Neural cell (in vitro differentiated cells): Measurements from ENCODE around the gene ETAA1. TPM values are rescaled to one million over a fixed set of nuclear protein-coding genes. Genes with fewer than 3 reads are reported as not detected.

ENCODE experiments used
- H2AFZ ChIP-seq: fragments of 200-600, 300-800 bp; sonication (generic), shearing (Covaris generic); 2 replicates; pipeline ENCODE4 v1.6.0; 2014; ENCODE audit warnings: low read depth, mild to moderate bottlenecking, antibody characterized with exemption, low read length, moderate library complexity
- H3F3A ChIP-seq: fragments of 200-600 bp; shearing (Covaris generic); 2 replicates; pipeline ENCODE4 v1.6.1; 2016; ENCODE audit warnings: mild to moderate bottlenecking, moderate library complexity, mixed read lengths, antibody characterized with exemption, low read length; ENCODE audit not compliant: insufficient read depth, poor library complexity, severe bottlenecking
- H3K27ac ChIP-seq: fragments of 200-600, 300-800 bp; sonication (generic), shearing (Covaris generic); 2 replicates; pipeline ENCODE4 v1.5.1; 2014; ENCODE audit warnings: mild to moderate bottlenecking, low read length, moderate library complexity
- H3K27me3 ChIP-seq: fragments of 300-800, 200-600 bp; sonication (generic), shearing (Covaris generic); 2 replicates; pipeline ENCODE4 v1.6.0; 2014; ENCODE audit warnings: mild to moderate bottlenecking, low read depth, low read length, moderate library complexity; ENCODE audit not compliant: insufficient read depth
- H3K36me3 ChIP-seq: fragments of 300-800, 200-600 bp; sonication (generic), shearing (Covaris generic); 2 replicates; pipeline ENCODE4 v1.5.1; 2014; ENCODE audit warnings: mild to moderate bottlenecking, antibody characterized with exemption, low read length, moderate library complexity; ENCODE audit not compliant: insufficient read depth
- H3K4me2 ChIP-seq: fragments of 300-800, 200-600 bp; sonication (generic), shearing (Covaris generic); 2 replicates; pipeline ENCODE4 v1.6.0; 2014; ENCODE audit warnings: mild to moderate bottlenecking, low read length
- H3K4me3 ChIP-seq: fragments of 300-800, 200-600 bp; sonication (generic), shearing (Covaris generic); 2 replicates; pipeline ENCODE4 v1.5.1; 2014; ENCODE audit warnings: mild to moderate bottlenecking, low read length, moderate library complexity
- H3K79me2 ChIP-seq: fragments of 200-600 bp; shearing (Covaris generic); replicated peaks from 2 replicates; pipeline ENCODE4 v1.6.0; 2014; ENCODE audit warnings: mild to moderate bottlenecking, low read length, moderate library complexity; ENCODE audit not compliant: insufficient read depth
- H3K9ac ChIP-seq: fragments of 300-800, 200-600 bp; sonication (generic), shearing (Covaris generic); 2 replicates; pipeline ENCODE4 v1.6.1; 2016; ENCODE audit warnings: mild to moderate bottlenecking, low read length, mixed read lengths
- H3K9me2 ChIP-seq: fragments of 200-600 bp; shearing (Covaris generic); 2 replicates; pipeline ENCODE4 v1.6.1; 2016; ENCODE audit warnings: mild to moderate bottlenecking, low read length, mixed read lengths; ENCODE audit not compliant: insufficient read depth
- H3K9me3 ChIP-seq: fragments of 200-600, 300-800 bp; sonication (generic), shearing (Covaris generic); 2 replicates; pipeline ENCODE4 v1.6.1; 2016; ENCODE audit warnings: mild to moderate bottlenecking, mixed run types, low read length, moderate library complexity, mixed read lengths
- H4K20me1 ChIP-seq: fragments of 200-600 bp; shearing (Covaris generic); 2 replicates; pipeline ENCODE4 v1.6.1; 2016; ENCODE audit warnings: mild to moderate bottlenecking, mixed run types; ENCODE audit not compliant: insufficient read depth
- CTCF ChIP-seq: fragments of 450-650 bp; IDR thresholded peaks from 2 replicates; pipeline ENCODE4 v1.5.1; 2014; ENCODE audit warnings: antibody characterized with exemption, mild to moderate bottlenecking, moderate library complexity; ENCODE audit not compliant: poor library complexity, severe bottlenecking
- EP300 ChIP-seq: fragments of 450-650 bp; conservative IDR thresholded peaks from 2 replicates; pipeline ENCODE4 v1.6.1; 2014; ENCODE audit warnings: antibody characterized with exemption, mild to moderate bottlenecking, moderate library complexity; ENCODE audit not compliant: poor library complexity, severe bottlenecking
- EZH2 ChIP-seq: fragments of 200-600, 300-800 bp; shearing (Covaris generic), sonication (generic); IDR thresholded peaks from 2 replicates; pipeline ENCODE4 v1.6.1; 2014; ENCODE audit warnings: antibody characterized with exemption, low read length, borderline replicate concordance, mild to moderate bottlenecking; ENCODE audit not compliant: insufficient read depth, poor library complexity, severe bottlenecking
- MXI1 ChIP-seq: fragments of 450-650 bp; conservative IDR thresholded peaks from 2 replicates; pipeline ENCODE4 v1.6.1; 2014; ENCODE audit warnings: antibody characterized with exemption, mild to moderate bottlenecking; ENCODE audit not compliant: poor library complexity, severe bottlenecking
- POLR2AphosphoS5 ChIP-seq: IDR thresholded peaks from 2 replicates; pipeline ENCODE4 v1.6.1; 2012
- RAD21 ChIP-seq: fragments of 450-650 bp; conservative IDR thresholded peaks from 2 replicates; pipeline ENCODE4 v1.6.1; 2014; ENCODE audit warnings: antibody characterized with exemption, mild to moderate bottlenecking, moderate library complexity
- REST ChIP-seq: IDR thresholded peaks from 2 replicates; pipeline ENCODE4 v1.6.1; 2012; ENCODE audit warnings: borderline replicate concordance
- SMC3 ChIP-seq: fragments of 450-650 bp; conservative IDR thresholded peaks from 2 replicates; pipeline ENCODE4 v1.6.1; 2014; ENCODE audit warnings: antibody characterized with exemption, mild to moderate bottlenecking, moderate library complexity; ENCODE audit not compliant: poor library complexity
- TAF1 ChIP-seq: IDR thresholded peaks from 2 replicates; pipeline ENCODE4 v1.6.1; 2012; ENCODE audit warnings: low read depth
- polyA plus RNA-seq: library from polyadenylated mRNA; depleted of rRNA; stranded (reverse); fragments of >200 nt; gene quantifications from 2 replicates; pipeline ENCODE4 v1.2.3, GENCODE V29; 2014

Gene ETAA1
- polyA plus RNA-seq, 1 donor from 2014 or later = 24.9 TPM

GRCh38 chr2:67455219-67456142 lies 58.3 kb downstream of the ETAA1 start:
- Histone ChIP-seq H3K27ac (no peak overlapping the region), H3K36me3 (no peaks in the 10 kb centered on the region), H3K4me3 (no peak overlapping the region), H3K9me2 (no peaks in the 10 kb centered on the region), H3F3A (no peaks in the 10 kb centered on the region), H4K20me1 (no peaks in the 10 kb centered on the region), H3K4me2 (no peak overlapping the region), H3K9me3 (no peaks in the 10 kb centered on the region), H3K9ac (no peak overlapping the region), H3K79me2 (no peaks in the 10 kb centered on the region), H3K27me3 (no peaks in the 10 kb centered on the region), H2AFZ (no peak overlapping the region)
- TF ChIP-seq SMC3 (no peak), POLR2AphosphoS5 (no peak), TAF1 (no peak), EP300 (no peak), EZH2 (no peak), CTCF (no peak), RAD21 (no peak), MXI1 (no peak), REST (no peak)

- Histone ChIP-seq H3K4me2 (no peak overlapping the region), H3K27ac (no peak overlapping the region), H3K79me2 (no peaks in the 10 kb centered on the region), H3K9me3 (no peaks in the 10 kb centered on the region), H4K20me1 (no peaks in the 10 kb centered on the region), H3K27me3 (no peaks in the 10 kb centered on the region), H3F3A (no peaks in the 10 kb centered on the region), H3K36me3 (no peaks in the 10 kb centered on the region), H3K4me3 (no peak overlapping the region), H3K9me2 (no peaks in the 10 kb centered on the region), H2AFZ (no peak overlapping the region), H3K9ac (no peak overlapping the region)
- no peak for TF ChIP-seq POLR2AphosphoS5
- TF ChIP-seq REST = no peak
Observed at GRCh38 chr2:67456428-67456827, 59.3 kb downstream of the ETAA1 start.
